Body of pancreas (tissue), 4 donors: ENCODE measurements around the gene TMEM184B. TPM values are rescaled to one million over a fixed set of nuclear protein-coding genes. Genes with fewer than 3 reads are reported as not detected.

Experiments
- ATAC-seq: fragments of 150-250 bp; one replicate; pipeline ENCODE4 v1.9.1; 2016
- DNase-seq, 4 donors: peaks; one replicate each; pipeline ENCODE4 v3.0.0-alpha.2; 2019
- H3K27ac ChIP-seq, 4 donors: fragments of 200-600 bp; sonication (generic); 1 replicate in 3 of 4; 2 replicates in 1 of 4; pipeline versions ENCODE4 v1.5.1 to v1.6.1; 2016 to 2019; ENCODE audit warnings: mild to moderate bottlenecking in 1 of 4, mixed read lengths in 1 of 4, moderate library complexity in 1 of 4
- H3K27me3 ChIP-seq, 2 donors: fragments of 200-600 bp; sonication (generic); one replicate each; pipeline ENCODE4 v1.6.0; 2016; ENCODE audit warnings: mild to moderate bottlenecking in 1 of 2
- H3K36me3 ChIP-seq, 2 donors: fragments of 200-600 bp; sonication (generic); replicated peaks in 1 of 2; 2 replicates each; pipeline ENCODE4 v1.5.1; 2016; ENCODE audit warnings: low read depth in 2 of 2; ENCODE audit not compliant: insufficient read depth in 1 of 2
- H3K4me1 ChIP-seq: fragments of 200-600 bp; sonication (generic); one replicate; pipeline ENCODE4 v1.6.0; 2016
- H3K4me3 ChIP-seq, 2 donors: fragments of 200-600 bp; sonication (generic); 1 replicate in 1 of 2; 2 replicates in 1 of 2; pipeline ENCODE4 v1.5.1; 2016 to 2019
- H3K9me3 ChIP-seq, 3 donors: fragments of 200-600 bp; sonication (generic); 1 replicate in 2 of 3; 2 replicates in 1 of 3; pipeline ENCODE4 v1.5.1; 2016
- CTCF ChIP-seq, 7 experiments: fragments of 450-650 bp in 4 of 7; fragments of 200-600 bp in 3 of 7; sonication (generic) in 3 of 7; IDR thresholded peaks; one replicate each; pipeline ENCODE4 v1.5.1; 2016 to 2019; ENCODE audit warnings: antibody characterized with exemption in 7 of 7
- POLR2A ChIP-seq, 3 donors: fragments of 450-650 bp; IDR thresholded peaks; one replicate each; pipeline ENCODE4 v1.6.1; 2016; ENCODE audit warnings: antibody characterized with exemption in 3 of 3, mild to moderate bottlenecking in 2 of 3
- WGBS, 2 donors: methylation state at CpG; one replicate each; pipeline ENCODE4 v1.1.5; 2017; 5-methylcytosine and 5-hydroxymethylcytosine counted together
- intact Hi-C: fragments of 100-400 bp; cut with DNase I; formaldehyde crosslinking; loops from one replicate; pipeline ENCODE4 v1.15.1; 2023
- total RNA-seq, 2 donors: library from RNA; depleted of rRNA; stranded (reverse); fragments of >200 nt; gene quantifications; one replicate each; pipeline ENCODE4 v1.1.0, GENCODE V29; 2016

Gene TMEM184B
- total RNA-seq, 2 donors from 2014 or later, result 28.7 to 31.4 TPM

GRCh38 chr22:38294193-38294592 is 21.4 kb upstream of the TMEM184B start:
- H3K9me3 ChIP-seq, result no peaks in the 10 kb centered on the region
- peaks cover 5% of the 10 kb centered on the region for H3K4me1 ChIP-seq
- H3K4me3 ChIP-seq, result no peak overlapping the region
- DNase-seq (no peak), ATAC-seq (no peak)
- TF ChIP-seq POLR2A (IDR thresholded peaks at IDR 0.05) (no peak), CTCF (IDR thresholded peaks at IDR 0.05) (no peak)
- no peaks in the 10 kb centered on the region for H3K27me3 ChIP-seq
- WGBS, 2 donors, result 92 to 94% methylated on average over 17 of the region's 26 CpGs
- H3K36me3 ChIP-seq, result peaks cover 7 to 41% of the 10 kb centered on the region in 2 donors
- intact Hi-C loops, result no loop called here
- H3K27ac ChIP-seq, result no peak overlapping the region

- ATAC-seq (peak; percentile 19), DNase-seq (no peak)
- TF ChIP-seq CTCF (IDR thresholded peaks at IDR 0.05) (no peak), POLR2A (IDR thresholded peaks at IDR 0.05) (no peak)
- Histone ChIP-seq H3K9me3 (no peaks in the 10 kb centered on the region), H3K4me1 (no peaks in the 10 kb centered on the region), H3K4me3 (no peak overlapping the region), H3K27me3 (no peaks in the 10 kb centered on the region), H3K27ac (no peak overlapping the region), H3K36me3 (peaks cover 0 to 26% of the 10 kb centered on the region in 2 donors)
- intact Hi-C loops, result no loop called here
- WGBS, 2 donors, result 81 to 95% methylated on average over 9 of the region's 9 CpGs
These were observed 19.9 kb upstream of the TMEM184B start for GRCh38 chr22:38292694-38293093.

GRCh38 chr22:38291201-38291777 is 18.5 kb upstream of the TMEM184B start:
- no peaks in the 10 kb centered on the region for H3K4me1 ChIP-seq
- no peak for DNase-seq
- no peak overlapping the region for H3K4me3 ChIP-seq
- intact Hi-C loops, result no loop called here
- ATAC-seq, result no peak
- no peak overlapping the region for H3K27ac ChIP-seq
- no peak for TF ChIP-seq CTCF (IDR thresholded peaks at IDR 0.05)
- no peak for TF ChIP-seq POLR2A (IDR thresholded peaks at IDR 0.05)
- 62 to 94% methylated on average over 9 to 19 of the region's 22 CpGs for WGBS, 2 donors
- H3K36me3 ChIP-seq, result peaks cover 0 to 19% of the 10 kb centered on the region in 2 donors
- H3K9me3 ChIP-seq, result no peaks in the 10 kb centered on the region
- no peaks in the 10 kb centered on the region for H3K27me3 ChIP-seq

GRCh38 chr22:38290347-38290746 is 17.5 kb upstream of the TMEM184B start:
- Histone ChIP-seq H3K27me3 (no peaks in the 10 kb centered on the region), H3K9me3 (no peaks in the 10 kb centered on the region), H3K4me3 (no peak overlapping the region), H3K4me1 (no peaks in the 10 kb centered on the region), H3K36me3 (peaks cover 0 to 13% of the 10 kb centered on the region in 2 donors), H3K27ac (no peak overlapping the region)
- no peak for ATAC-seq
- TF ChIP-seq POLR2A (IDR thresholded peaks at IDR 0.05), result no peak
- no peak for TF ChIP-seq CTCF (IDR thresholded peaks at IDR 0.05)
- WGBS, 2 donors, result 81 to 82% methylated on average over 8 of the region's 8 CpGs
- no peak for DNase-seq
- intact Hi-C loops, result no loop called here

DNA sequence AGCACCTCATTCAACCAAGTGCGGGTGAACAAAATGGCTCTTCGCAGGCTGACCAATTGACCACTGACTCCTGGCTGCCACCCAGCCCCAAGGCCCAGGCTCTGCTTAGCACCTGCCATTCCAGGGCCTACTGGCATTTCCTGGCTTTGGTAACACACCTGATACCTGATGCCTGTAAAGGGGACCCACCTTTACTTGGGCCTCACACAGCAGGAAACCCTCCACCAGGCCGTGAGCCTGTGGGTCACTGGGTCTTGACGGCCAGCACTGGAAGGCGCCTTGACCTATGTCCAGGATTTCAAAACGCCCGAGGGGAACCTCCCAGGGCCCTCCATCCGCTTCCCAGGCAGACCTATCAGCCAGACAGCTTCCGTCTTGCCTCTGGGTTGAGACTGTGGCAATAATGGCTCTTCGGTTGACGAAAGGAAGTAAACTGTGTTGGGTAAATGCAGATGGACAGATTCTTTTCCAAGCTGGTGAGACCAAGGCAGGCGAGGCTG is 16.8 kb upstream of the TMEM184B start:
- no peak for TF ChIP-seq POLR2A (IDR thresholded peaks at IDR 0.05)
- TF ChIP-seq CTCF (IDR thresholded peaks at IDR 0.05), result no peak
- H3K4me1 ChIP-seq, result no peaks in the 10 kb centered on the region
- no peaks in the 10 kb centered on the region for H3K9me3 ChIP-seq
- H3K4me3 ChIP-seq, result no peak overlapping the region
- 85 to 94% methylated on average over 4 to 11 of the region's 12 CpGs for WGBS, 2 donors
- H3K36me3 ChIP-seq, result peaks cover 0 to 13% of the 10 kb centered on the region in 2 donors
- no peak overlapping the region for H3K27ac ChIP-seq
- no peaks in the 10 kb centered on the region for H3K27me3 ChIP-seq
- ATAC-seq (no peak), DNase-seq (no peak)
- intact Hi-C loops, result no loop called here
